Measurements from ENCODE around the gene EFNA2. TPM values are rescaled to one million over a fixed set of nuclear protein-coding genes. Genes with fewer than 3 reads are reported as not detected.

The EFNA2 gene
- total RNA-seq, 6 experiments from 2014 or later, result 4.2 to 10.3 (median 5.6) TPM

GRCh38 chr19:1241417-1242095 lies 44.1 kb upstream of the EFNA2 start, which contains the start of gene ATP5F1D:
ATP5F1D (plus strand) TSS chr19:1241751; CDS start chr19:1241851, 100 bp downstream.
- intact Hi-C loops (cut with DNase I), result no loop called here

GRCh38 chr19:1243768-1244692 lies 41.6 kb upstream of the EFNA2 start:
- Histone ChIP-seq H3K4me1 (peaks cover 0 to 73% (median 30%) of the 10 kb centered on the region in 4 donors), H3K27me3 (no peaks in the 10 kb centered on the region), H3K27ac (peak overlapping the region; percentile 59 to 92 (median 66)), H3K9me3 (no peaks in the 10 kb centered on the region), H3K36me3 (no peaks in the 10 kb centered on the region), H3K4me3 (peak overlapping the region; percentile 8 to 40 (median 21))
- WGBS (ENCODE audit: insufficient coverage, low coverage, low lambda C conversion rate, missing lambda C conversion rate), result no CpG with 5 or more reads among the region's 33 CpGs
- TF ChIP-seq CTCF (IDR thresholded peaks at IDR 0.05) (peak; percentile 98 to 99 (median 98)), POLR2A (IDR thresholded peaks at IDR 0.05) (no peak)
- ATAC-seq (peak; percentile 48 to 58 (median 52)), DNase-seq (peak; percentile 90 to 94 (median 94))
- intact Hi-C loops (cut with DNase I), result loop anchor here in 1 of 2 donors (1.0 kb wide), 1 partner anchor 23 kb away; no protein-coding TSS in a partner anchor

More at GRCh38 chr19:1241417-1242095, 44.1 kb upstream of the EFNA2 start, which contains the start of gene ATP5F1D:
- DNase-seq (peak; percentile 96 to 97 (median 96)), ATAC-seq (peak; percentile 47 to 55 (median 50))
- Histone ChIP-seq H3K4me3 (peak within 1 kb of the TSS; percentile 96 to 97 (median 97)), H3K9me3 (no peaks in the 10 kb centered on the region), H3K4me1 (peaks cover 0 to 65% (median 24%) of the 10 kb centered on the region in 4 donors), H3K27me3 (no peaks in the 10 kb centered on the region), H3K27ac (peak within 1 kb of the TSS; percentile 76 to 92 (median 91)), H3K36me3 (no peaks in the 10 kb centered on the region)
- under 1% methylated on average over 34 of the region's 79 CpGs for WGBS (ENCODE audit: insufficient coverage, low coverage, low lambda C conversion rate, missing lambda C conversion rate)
- TF ChIP-seq POLR2A (IDR thresholded peaks at IDR 0.05) (peak; percentile 84), CTCF (IDR thresholded peaks at IDR 0.05) (no peak)

GRCh38 chr19:1244693-1245451 lies 40.8 kb upstream of the EFNA2 start:
- TF ChIP-seq CTCF (IDR thresholded peaks at IDR 0.05) (no peak), POLR2A (IDR thresholded peaks at IDR 0.05) (no peak)
- ATAC-seq (peak; percentile 33 to 63 (median 49)), DNase-seq (peak; percentile 92 to 98 (median 96))
- peak overlapping the region; percentile 8 to 40 (median 30) for H3K4me3 ChIP-seq
- no peaks in the 10 kb centered on the region for H3K27me3 ChIP-seq
- H3K27ac ChIP-seq, result peak overlapping the region; percentile 59 to 92 (median 66)
- H3K4me1 ChIP-seq, result peaks cover 0 to 73% (median 30%) of the 10 kb centered on the region in 4 donors
- 6% methylated on average over 10 of the region's 31 CpGs for WGBS (ENCODE audit: insufficient coverage, low coverage, low lambda C conversion rate, missing lambda C conversion rate)
- H3K36me3 ChIP-seq, result peaks cover 0 to 2% (median 0%) of the 10 kb centered on the region in 4 donors
- H3K9me3 ChIP-seq, result no peaks in the 10 kb centered on the region
- intact Hi-C loops (cut with DNase I), result loop anchor here in 1 of 2 donors (1.0 kb wide), 1 partner anchor 22 kb away; no protein-coding TSS in a partner anchor
